Thoracic aorta (tissue), 2 donors: ENCODE measurements around the gene LDHA. TPM values are rescaled to one million over a fixed set of nuclear protein-coding genes. Genes with fewer than 3 reads are reported as not detected.
"Not testable (repeated sequence)": the region's sequence is repeated elsewhere in the genome, so short reads cannot be mapped to it uniquely, and the experiment has no call there.

Source experiments
- ATAC-seq: fragments of 150-250 bp; one replicate; pipeline ENCODE4 v1.8.0; 2017; ENCODE audit warnings: low read depth; ENCODE audit not compliant: insufficient number of reproducible peaks, low FRiP score
- DNase-seq: peaks from one replicate; pipeline ENCODE4 v3.0.0-alpha.2; 2020; ENCODE audit warnings: low spot score
- H3K27ac ChIP-seq, 2 donors: fragments of 200-600 bp; sonication (generic); 1 replicate in 1 of 2; 2 replicates in 1 of 2; pipeline ENCODE4 v1.5.1; 2016; ENCODE audit warnings: mild to moderate bottlenecking in 2 of 2, moderate library complexity in 2 of 2
- H3K27me3 ChIP-seq: fragments of 200-600 bp; sonication (generic); replicated peaks from 2 replicates; pipeline ENCODE4 v1.6.0; 2016; ENCODE audit warnings: mild to moderate bottlenecking; ENCODE audit not compliant: insufficient read depth
- H3K36me3 ChIP-seq: fragments of 200-600 bp; sonication (generic); one replicate; pipeline ENCODE4 v1.5.1; 2016
- H3K4me1 ChIP-seq, 2 donors: fragments of 200-600 bp; sonication (generic); 1 replicate in 1 of 2; 2 replicates in 1 of 2; pipeline versions ENCODE4 v1.5.1 to v1.6.0; 2016; ENCODE audit warnings: low read depth in 2 of 2, mild to moderate bottlenecking in 1 of 2; ENCODE audit not compliant: control insufficient read depth in 1 of 2
- H3K4me3 ChIP-seq: fragments of 200-600 bp; sonication (generic); 2 replicates; pipeline ENCODE4 v1.5.1; 2016; ENCODE audit warnings: mild to moderate bottlenecking
- H3K9me3 ChIP-seq: fragments of 200-600 bp; sonication (generic); 2 replicates; pipeline ENCODE4 v1.5.1; 2016
- CTCF ChIP-seq: fragments of 200-600 bp; sonication (generic); IDR thresholded peaks from one replicate; pipeline ENCODE4 v1.5.1; 2019; ENCODE audit warnings: antibody characterized with exemption
- total RNA-seq, 2 donors: library from RNA; depleted of rRNA; stranded (reverse); fragments of >200 nt; gene quantifications; one replicate each; pipeline versions ENCODE4 v1.1.0 to v1.2.3, GENCODE V29; 2016

The LDHA gene
- total RNA-seq, 2 donors from 2014 or later, result 495 to 814 TPM

GRCh38 chr11:18404062-18404461, 9.7 kb downstream of the LDHA start:
- Histone ChIP-seq H3K27me3 (no peaks in the 10 kb centered on the region), H3K9me3 (no peaks in the 10 kb centered on the region), H3K4me3 (no peak overlapping the region), H3K4me1 (no peaks in the 10 kb centered on the region), H3K27ac (no peak overlapping the region), H3K36me3 (peaks cover 76% of the 10 kb centered on the region)
- no peak for ATAC-seq
- DNase-seq, result no peak
- TF ChIP-seq CTCF, result no peak

- peaks cover 50% of the 10 kb centered on the region for H3K36me3 ChIP-seq
- not testable (repeated sequence) for H3K27ac ChIP-seq, H3K9me3 ChIP-seq, H3K4me1 ChIP-seq, H3K4me3 ChIP-seq, ATAC-seq, DNase-seq, H3K27me3 ChIP-seq
Measured at GRCh38 chr11:18407400-18407799, 13.0 kb downstream of the LDHA start.

GRCh38 chr11:18408558-18409291, 14.4 kb downstream of the LDHA start:
- Histone ChIP-seq H3K36me3 (peaks cover 38% of the 10 kb centered on the region), H3K27me3 (no peaks in the 10 kb centered on the region), H3K4me1 (no peaks in the 10 kb centered on the region), H3K4me3 (no peak overlapping the region), H3K9me3 (no peaks in the 10 kb centered on the region), H3K27ac (no peak overlapping the region)
- DNase-seq, result no peak
- no peak for TF ChIP-seq CTCF
- ATAC-seq, result no peak

- no peaks in the 10 kb centered on the region for H3K9me3 ChIP-seq
- ATAC-seq (no peak), DNase-seq (no peak)
- no peaks in the 10 kb centered on the region for H3K36me3 ChIP-seq
- H3K27me3 ChIP-seq, result no peaks in the 10 kb centered on the region
- H3K27ac ChIP-seq, result no peak overlapping the region
- H3K4me1 ChIP-seq, result no peaks in the 10 kb centered on the region
- H3K4me3 ChIP-seq, result no peak overlapping the region
- no peak for TF ChIP-seq CTCF
Measured at GRCh38 chr11:18416459-18416858, 22.1 kb downstream of the LDHA start.

- ATAC-seq (no peak), DNase-seq (no peak)
- no peaks in the 10 kb centered on the region for H3K9me3 ChIP-seq
- no peak overlapping the region for H3K27ac ChIP-seq
- TF ChIP-seq CTCF, result no peak
- no peaks in the 10 kb centered on the region for H3K27me3 ChIP-seq
- H3K4me3 ChIP-seq, result no peak overlapping the region
- H3K36me3 ChIP-seq, result no peaks in the 10 kb centered on the region
- no peaks in the 10 kb centered on the region for H3K4me1 ChIP-seq
Measured at GRCh38 chr11:18419040-18419439, 24.7 kb downstream of the LDHA start.

GRCh38 chr11:18420067-18420466, 25.7 kb downstream of the LDHA start:
- no peaks in the 10 kb centered on the region for H3K4me1 ChIP-seq
- DNase-seq (no peak), ATAC-seq (no peak)
- no peaks in the 10 kb centered on the region for H3K36me3 ChIP-seq
- no peaks in the 10 kb centered on the region for H3K27me3 ChIP-seq
- no peaks in the 10 kb centered on the region for H3K9me3 ChIP-seq
- no peak for TF ChIP-seq CTCF
- no peak overlapping the region for H3K4me3 ChIP-seq
- H3K27ac ChIP-seq, result no peak overlapping the region
